K562 (cell line): ENCODE data around the gene MEX3A. TPM values are rescaled to one million over a fixed set of nuclear protein-coding genes. Genes with fewer than 3 reads are reported as not detected.

Experiments used
- CBX1 ChIP-seq: sonication (generic); IDR thresholded peaks from 2 replicates; pipeline ENCODE4 v1.6.1; 2016; ENCODE audit warnings: antibody characterized with exemption, low read depth, mild to moderate bottlenecking
- HDAC2 ChIP-seq: fragments of 450-650 bp; IDR thresholded peaks from 2 replicates; pipeline ENCODE4 v1.6.1; 2016; ENCODE audit warnings: mild to moderate bottlenecking
- HNRNPL ChIP-seq: fragments of 200-400 bp; formaldehyde crosslinking; IDR thresholded peaks from 2 replicates; pipeline ENCODE4 v1.6.1; 2017; ENCODE audit warnings: low read depth, mild to moderate bottlenecking, low read length
- KDM4B ChIP-seq, 2 experiments: fragments of 450-650 bp in 1 of 2; sonication (generic) in 1 of 2; IDR thresholded peaks; 2 replicates each; pipeline ENCODE4 v1.6.1; 2016 to 2017; ENCODE audit warnings: borderline replicate concordance in 2 of 2, antibody characterized with exemption in 1 of 2, low read depth in 1 of 2, mild to moderate bottlenecking in 1 of 2
- PHF20 ChIP-seq: fragments of 450-650 bp; IDR thresholded peaks from 2 replicates; pipeline ENCODE4 v1.6.1; 2018; ENCODE audit not compliant: partially characterized antibody
- POLR2AphosphoS2 ChIP-seq: IDR thresholded peaks from 2 replicates; pipeline ENCODE4 v1.6.1; 2012; ENCODE audit warnings: low read length, improper control_type of control experiment
- XRCC4 ChIP-seq: IDR thresholded peaks from one replicate; pipeline ENCODE4 v1.6.1; 2011; ENCODE audit not compliant: insufficient read depth, insufficient read length; ENCODE audit errors: extremely low read depth
- polyA plus RNA-seq, 8 experiments: library from polyadenylated mRNA; depleted of rRNA in 4 of 8; stranded (reverse) in 5 of 8; unstranded in 3 of 8; fragments of >200 nt; fragmentation: Nextera tagmentation in 2 of 8; fragmentation: Illumina TruSeq in 1 of 8; extraction: Ambion mirVana in 2 of 8; extraction: Trizol in 1 of 8; gene quantifications; 2 replicates each; pipeline versions ENCODE4 v1.2.1 to v1.2.3, GENCODE V29; 2011 to 2014; ENCODE audit warnings: inconsistent platforms in 1 of 8, missing spikeins in 1 of 8
- total RNA-seq, 7 experiments: library from RNA; depleted of rRNA in 6 of 7; stranded (reverse); fragments of >200 nt in 6 of 7; fragmentation: Illumina TruSeq in 2 of 7; extraction: Trizol in 2 of 7; gene quantifications; 2 replicates each; pipeline versions ENCODE4 v1.2.1 to v1.2.3, GENCODE V29; 2011 to 2021; ENCODE audit warnings: low replicate concordance in 1 of 7
- TF ChIP-seq, protein P1 (sequence below), 2 experiments: fragments of 150-350 bp in 1 of 2; IDR thresholded peaks; 2 replicates each; pipeline ENCODE4 v1.6.1; 2012 to 2016; ENCODE audit warnings: low read depth in 2 of 2, low read length in 2 of 2, mild to moderate bottlenecking in 1 of 2, moderate library complexity in 1 of 2
- TF ChIP-seq, protein P2 (sequence below): fragments of 250-450 bp; sonication (Bioruptor Pico); IDR thresholded peaks from 2 replicates; pipeline ENCODE4 v1.6.1; 2021; ENCODE audit warnings: mild to moderate bottlenecking
- TF ChIP-seq, protein P3 (sequence below), 2 experiments: fragments of 200-800 bp in 1 of 2; sonication (Bioruptor generic) in 1 of 2; sonication (generic) in 1 of 2; formaldehyde crosslinking in 1 of 2; IDR thresholded peaks in 1 of 2; conservative IDR thresholded peaks in 1 of 2; 2 replicates each; pipeline versions ENCODE4 v1.5.0 to v1.6.1; 2016 to 2020; ENCODE audit warnings: missing compliant biosample characterization in 1 of 2, missing genetic modification characterization in 1 of 2, missing genetic modification reagents in 1 of 2
- TF ChIP-seq, protein P4 (sequence below): fragments of 250-450 bp; sonication (Bioruptor Pico); IDR thresholded peaks from 2 replicates; pipeline ENCODE4 v1.8.0; 2022; ENCODE audit warnings: inconsistent platforms, mild to moderate bottlenecking, moderate library complexity, borderline replicate concordance
- TF ChIP-seq, protein P5 (sequence below): fragments of 450-650 bp; formaldehyde crosslinking; conservative IDR thresholded peaks from 2 replicates; pipeline ENCODE4 v1.4.0; 2022; ENCODE audit warnings: mild to moderate bottlenecking, missing genetic modification characterization
- TF ChIP-seq, protein P6 (sequence below): fragments of 450-650 bp; IDR thresholded peaks from 2 replicates; pipeline ENCODE4 v1.6.1; 2016
- TF ChIP-seq, protein P7 (sequence below): sonication (generic); formaldehyde crosslinking; IDR thresholded peaks from 2 replicates; pipeline ENCODE4 v1.8.0; 2022; ENCODE audit warnings: missing genetic modification reagents, mild to moderate bottlenecking, moderate library complexity, borderline replicate concordance

The MEX3A gene
- total and polyA plus RNA-seq, 9 of the 15 experiments (the other 6 are each of a cell fraction or from before 2014, with no cell fraction given): 0.36 to 13.7 (median 5.2) TPM

DNA sequence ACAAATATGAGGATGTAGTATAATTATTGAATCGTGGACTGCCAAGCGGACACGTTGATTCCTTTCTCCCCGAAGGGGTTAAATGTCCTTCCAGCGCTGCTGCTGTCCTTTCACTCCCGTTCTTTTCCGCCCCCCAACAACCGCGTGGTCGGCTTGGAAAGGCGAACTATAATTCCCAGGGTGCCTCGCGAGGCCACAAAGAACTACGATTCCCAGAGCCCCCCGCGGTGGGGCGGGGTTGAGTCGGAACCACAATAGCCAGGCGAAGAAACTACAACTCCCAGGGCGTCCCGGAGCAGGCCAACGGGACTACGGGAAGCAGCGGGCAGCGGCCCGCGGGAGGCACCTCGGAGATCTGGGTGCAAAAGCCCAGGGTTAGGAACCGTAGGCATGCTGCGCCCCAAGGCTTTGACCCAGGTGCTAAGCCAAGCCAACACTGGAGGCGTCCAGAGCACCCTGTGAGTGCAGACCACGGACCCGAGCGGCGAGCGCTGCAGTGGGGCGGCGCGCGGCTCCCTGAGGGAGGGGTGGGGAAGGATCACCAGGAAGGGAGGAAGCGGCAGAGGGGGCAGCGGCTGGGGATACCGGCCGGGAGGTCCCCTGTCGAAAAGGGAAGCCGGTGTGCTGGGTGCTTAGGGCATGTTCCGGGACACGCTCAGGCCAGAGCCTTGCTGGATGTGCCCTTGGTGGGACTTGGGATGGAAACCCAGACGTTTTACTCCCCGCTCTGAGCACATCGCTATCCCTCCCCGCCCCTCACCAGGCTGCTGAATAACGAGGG is 27.6 kb downstream of the MEX3A start, which contains the start of gene LAMTOR2 (continued):
- TF ChIP-seq, protein P1, sequence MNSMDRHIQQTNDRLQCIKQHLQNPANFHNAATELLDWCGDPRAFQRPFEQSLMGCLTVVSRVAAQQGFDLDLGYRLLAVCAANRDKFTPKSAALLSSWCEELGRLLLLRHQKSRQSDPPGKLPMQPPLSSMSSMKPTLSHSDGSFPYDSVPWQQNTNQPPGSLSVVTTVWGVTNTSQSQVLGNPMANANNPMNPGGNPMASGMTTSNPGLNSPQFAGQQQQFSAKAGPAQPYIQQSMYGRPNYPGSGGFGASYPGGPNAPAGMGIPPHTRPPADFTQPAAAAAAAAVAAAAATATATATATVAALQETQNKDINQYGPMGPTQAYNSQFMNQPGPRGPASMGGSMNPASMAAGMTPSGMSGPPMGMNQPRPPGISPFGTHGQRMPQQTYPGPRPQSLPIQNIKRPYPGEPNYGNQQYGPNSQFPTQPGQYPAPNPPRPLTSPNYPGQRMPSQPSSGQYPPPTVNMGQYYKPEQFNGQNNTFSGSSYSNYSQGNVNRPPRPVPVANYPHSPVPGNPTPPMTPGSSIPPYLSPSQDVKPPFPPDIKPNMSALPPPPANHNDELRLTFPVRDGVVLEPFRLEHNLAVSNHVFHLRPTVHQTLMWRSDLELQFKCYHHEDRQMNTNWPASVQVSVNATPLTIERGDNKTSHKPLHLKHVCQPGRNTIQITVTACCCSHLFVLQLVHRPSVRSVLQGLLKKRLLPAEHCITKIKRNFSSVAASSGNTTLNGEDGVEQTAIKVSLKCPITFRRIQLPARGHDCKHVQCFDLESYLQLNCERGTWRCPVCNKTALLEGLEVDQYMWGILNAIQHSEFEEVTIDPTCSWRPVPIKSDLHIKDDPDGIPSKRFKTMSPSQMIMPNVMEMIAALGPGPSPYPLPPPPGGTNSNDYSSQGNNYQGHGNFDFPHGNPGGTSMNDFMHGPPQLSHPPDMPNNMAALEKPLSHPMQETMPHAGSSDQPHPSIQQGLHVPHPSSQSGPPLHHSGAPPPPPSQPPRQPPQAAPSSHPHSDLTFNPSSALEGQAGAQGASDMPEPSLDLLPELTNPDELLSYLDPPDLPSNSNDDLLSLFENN (IDR thresholded peaks at IDR 0.05; ENCODE audit: low read depth in 2 of 2, low read length in 2 of 2): 0 out of 4 replicates have a peak, but pooled peaks of 1 of the 2 experiments have one; percentile 37
- TF ChIP-seq, protein P2, sequence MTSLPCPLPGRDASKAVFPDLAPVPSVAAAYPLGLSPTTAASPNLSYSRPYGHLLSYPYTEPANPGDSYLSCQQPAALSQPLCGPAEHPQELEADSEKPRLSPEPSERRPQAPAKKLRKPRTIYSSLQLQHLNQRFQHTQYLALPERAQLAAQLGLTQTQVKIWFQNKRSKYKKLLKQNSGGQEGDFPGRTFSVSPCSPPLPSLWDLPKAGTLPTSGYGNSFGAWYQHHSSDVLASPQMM (CRISPR knock-in tag): no peak
- TF ChIP-seq HNRNPL (peak; percentile 61; the same call in 1 of the 2 replicates), POLR2AphosphoS2 (peak; percentile 65; the same call in 1 of the 2 replicates), KDM4B (IDR thresholded peaks at IDR 0.05; ENCODE audit: borderline replicate concordance in 2 of 2, low read depth in 1 of 2) (peak in 1 of 2 experiments; percentile 30; a peak in 1 of 4 replicates), XRCC4 (no peak), PHF20 (peak; percentile 52), HDAC2 (no peak), CBX1 (no peak; the same call in 1 of the 2 replicates)
- TF ChIP-seq, protein P3, sequence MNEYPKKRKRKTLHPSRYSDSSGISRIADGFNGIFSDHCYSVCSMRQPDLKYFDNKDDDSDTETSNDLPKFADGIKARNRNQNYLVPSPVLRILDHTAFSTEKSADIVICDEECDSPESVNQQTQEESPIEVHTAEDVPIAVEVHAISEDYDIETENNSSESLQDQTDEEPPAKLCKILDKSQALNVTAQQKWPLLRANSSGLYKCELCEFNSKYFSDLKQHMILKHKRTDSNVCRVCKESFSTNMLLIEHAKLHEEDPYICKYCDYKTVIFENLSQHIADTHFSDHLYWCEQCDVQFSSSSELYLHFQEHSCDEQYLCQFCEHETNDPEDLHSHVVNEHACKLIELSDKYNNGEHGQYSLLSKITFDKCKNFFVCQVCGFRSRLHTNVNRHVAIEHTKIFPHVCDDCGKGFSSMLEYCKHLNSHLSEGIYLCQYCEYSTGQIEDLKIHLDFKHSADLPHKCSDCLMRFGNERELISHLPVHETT (CRISPR knock-in tag; conservative IDR thresholded peaks at IDR 0.05 in 1 of 2, IDR thresholded peaks at IDR 0.05 in 1 of 2): peak in 1 of 2 experiments; percentile 77; a peak in 1 of 4 replicates
- TF ChIP-seq, protein P4, sequence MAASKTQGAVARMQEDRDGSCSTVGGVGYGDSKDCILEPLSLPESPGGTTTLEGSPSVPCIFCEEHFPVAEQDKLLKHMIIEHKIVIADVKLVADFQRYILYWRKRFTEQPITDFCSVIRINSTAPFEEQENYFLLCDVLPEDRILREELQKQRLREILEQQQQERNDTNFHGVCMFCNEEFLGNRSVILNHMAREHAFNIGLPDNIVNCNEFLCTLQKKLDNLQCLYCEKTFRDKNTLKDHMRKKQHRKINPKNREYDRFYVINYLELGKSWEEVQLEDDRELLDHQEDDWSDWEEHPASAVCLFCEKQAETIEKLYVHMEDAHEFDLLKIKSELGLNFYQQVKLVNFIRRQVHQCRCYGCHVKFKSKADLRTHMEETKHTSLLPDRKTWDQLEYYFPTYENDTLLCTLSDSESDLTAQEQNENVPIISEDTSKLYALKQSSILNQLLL (CRISPR knock-in tag): no peak
- TF ChIP-seq, protein P5, sequence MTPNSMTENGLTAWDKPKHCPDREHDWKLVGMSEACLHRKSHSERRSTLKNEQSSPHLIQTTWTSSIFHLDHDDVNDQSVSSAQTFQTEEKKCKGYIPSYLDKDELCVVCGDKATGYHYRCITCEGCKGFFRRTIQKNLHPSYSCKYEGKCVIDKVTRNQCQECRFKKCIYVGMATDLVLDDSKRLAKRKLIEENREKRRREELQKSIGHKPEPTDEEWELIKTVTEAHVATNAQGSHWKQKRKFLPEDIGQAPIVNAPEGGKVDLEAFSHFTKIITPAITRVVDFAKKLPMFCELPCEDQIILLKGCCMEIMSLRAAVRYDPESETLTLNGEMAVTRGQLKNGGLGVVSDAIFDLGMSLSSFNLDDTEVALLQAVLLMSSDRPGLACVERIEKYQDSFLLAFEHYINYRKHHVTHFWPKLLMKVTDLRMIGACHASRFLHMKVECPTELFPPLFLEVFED (CRISPR knock-in tag): no peak
- TF ChIP-seq, protein P6, sequence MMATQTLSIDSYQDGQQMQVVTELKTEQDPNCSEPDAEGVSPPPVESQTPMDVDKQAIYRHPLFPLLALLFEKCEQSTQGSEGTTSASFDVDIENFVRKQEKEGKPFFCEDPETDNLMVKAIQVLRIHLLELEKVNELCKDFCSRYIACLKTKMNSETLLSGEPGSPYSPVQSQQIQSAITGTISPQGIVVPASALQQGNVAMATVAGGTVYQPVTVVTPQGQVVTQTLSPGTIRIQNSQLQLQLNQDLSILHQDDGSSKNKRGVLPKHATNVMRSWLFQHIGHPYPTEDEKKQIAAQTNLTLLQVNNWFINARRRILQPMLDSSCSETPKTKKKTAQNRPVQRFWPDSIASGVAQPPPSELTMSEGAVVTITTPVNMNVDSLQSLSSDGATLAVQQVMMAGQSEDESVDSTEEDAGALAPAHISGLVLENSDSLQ: no peak
- TF ChIP-seq, protein P7, sequence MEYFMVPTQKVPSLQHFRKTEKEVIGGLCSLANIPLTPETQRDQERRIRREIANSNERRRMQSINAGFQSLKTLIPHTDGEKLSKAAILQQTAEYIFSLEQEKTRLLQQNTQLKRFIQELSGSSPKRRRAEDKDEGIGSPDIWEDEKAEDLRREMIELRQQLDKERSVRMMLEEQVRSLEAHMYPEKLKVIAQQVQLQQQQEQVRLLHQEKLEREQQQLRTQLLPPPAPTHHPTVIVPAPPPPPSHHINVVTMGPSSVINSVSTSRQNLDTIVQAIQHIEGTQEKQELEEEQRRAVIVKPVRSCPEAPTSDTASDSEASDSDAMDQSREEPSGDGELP: peak; percentile 73
